ENCODE measurements around the gene EVX2. TPM values are rescaled to one million over a fixed set of nuclear protein-coding genes. Genes with fewer than 3 reads are reported as not detected.

The EVX2 gene
- polyA plus RNA-seq, 1 of the 3 experiments (the other 2 are of a cell fraction) = not detected

DNA sequence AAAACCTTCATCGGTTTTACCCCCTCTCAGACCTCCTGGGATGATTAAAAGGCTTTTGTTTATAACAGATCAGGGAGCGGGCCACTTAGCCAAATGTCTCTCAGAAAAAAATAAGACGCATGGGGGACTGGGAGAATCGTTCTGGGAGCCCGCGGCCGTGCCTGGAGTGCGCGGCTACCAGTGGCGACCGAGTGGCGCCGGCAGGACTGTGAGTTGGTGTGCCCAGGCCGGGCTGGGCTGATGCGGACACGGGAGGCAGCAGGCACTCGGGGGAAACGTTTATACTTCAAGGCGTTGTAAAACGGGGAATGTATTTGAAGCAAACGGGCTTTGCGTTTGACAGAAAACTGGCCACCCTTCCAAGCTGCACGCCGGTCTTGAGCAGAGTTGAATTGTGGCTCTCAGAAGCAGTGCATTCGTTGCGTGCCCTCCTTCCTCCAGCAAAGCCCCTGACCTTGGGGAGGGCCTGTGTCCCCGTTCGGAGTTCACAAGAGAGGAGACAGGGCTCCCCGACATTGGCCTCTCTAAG is 28.1 kb upstream of the EVX2 start:
- Histone ChIP-seq H3K4me2 (no peak overlapping the region; the same call in 1 of the 2 replicates), H4K20me1 (ENCODE audit: insufficient read depth) (no peaks in the 10 kb centered on the region), H3K27me3 (ENCODE audit: insufficient read depth) (peaks cover 67% of the 10 kb centered on the region), H3K79me2 (ENCODE audit: insufficient read depth) (no peaks in the 10 kb centered on the region), H2AFZ (ENCODE audit: low read depth) (no peak overlapping the region), H3K9me2 (no peaks in the 10 kb centered on the region), H3K9ac (no peak overlapping the region), H3K4me1 (ENCODE audit: control insufficient read depth in 1 of 2, insufficient read depth in 2 of 2, low read depth in 1 of 2, low read length in 1 of 2) (peaks cover 0 to 6% of the 10 kb centered on the region in 2 experiments; a peak in 2 of 4 replicates), H3K36me3 (replicated peaks in 1 of 2; ENCODE audit: control insufficient read depth in 1 of 2, insufficient read depth in 2 of 2, low read length in 1 of 2) (no peaks in the 10 kb centered on the region), H3K4me3 (ENCODE audit: low read depth in 2 of 2, low read length in 1 of 2) (no peak overlapping the region), H3K9me3 (no peaks in the 10 kb centered on the region), H3K27ac (ENCODE audit: low read depth in 2 of 2, low read length in 1 of 2) (no peak overlapping the region), H3F3A (replicated peaks; ENCODE audit: insufficient read depth) (peaks cover 3% of the 10 kb centered on the region)
- POLR2A ChIA-PET = interaction anchor here (1.1 kb wide), 1 partner anchor 525 kb away, joined by 4 read pairs; no protein-coding TSS in a partner anchor
- DNase-seq = no peak
- CTCF ChIA-PET = interaction anchor here (0.5 to 17.7 kb wide), 32 partner anchors 10 to 1084 kb away, joined by 3 to 264 read pairs (median 6); partner anchors contain the start of genes EVX2, HOXD12, HOXD13 and HOXD9
- whole genome bisulfite sequencing (ENCODE audit: low lambda C conversion rate) = 49% methylated on average over 22 of the region's 29 CpGs
- TF ChIP-seq GATA2 (CRISPR knock-in tag; IDR thresholded peaks at IDR 0.05) (no peak), NRF1 (IDR thresholded peaks at IDR 0.05; ENCODE audit: low read depth, low read length) (no peak), RFX5 (IDR thresholded peaks at IDR 0.05; ENCODE audit: low read length) (no peak), SMC3 (IDR thresholded peaks at IDR 0.05; ENCODE audit: low read depth, low read length) (no peak), TAF1 (IDR thresholded peaks at IDR 0.05; ENCODE audit: borderline replicate concordance, low read depth, low read length) (no peak), GABPA (IDR thresholded peaks at IDR 0.05; ENCODE audit: low read depth) (no peak), FOXM1 (IDR thresholded peaks at IDR 0.05; ENCODE audit: low read depth) (no peak), RXRA (IDR thresholded peaks at IDR 0.05; ENCODE audit: borderline replicate concordance, low read depth) (no peak), TCF12 (IDR thresholded peaks at IDR 0.05) (no peak), CHD2 (IDR thresholded peaks at IDR 0.05; ENCODE audit: low read length, partially characterized antibody) (no peak)
- TF ChIP-seq, protein P1, sequence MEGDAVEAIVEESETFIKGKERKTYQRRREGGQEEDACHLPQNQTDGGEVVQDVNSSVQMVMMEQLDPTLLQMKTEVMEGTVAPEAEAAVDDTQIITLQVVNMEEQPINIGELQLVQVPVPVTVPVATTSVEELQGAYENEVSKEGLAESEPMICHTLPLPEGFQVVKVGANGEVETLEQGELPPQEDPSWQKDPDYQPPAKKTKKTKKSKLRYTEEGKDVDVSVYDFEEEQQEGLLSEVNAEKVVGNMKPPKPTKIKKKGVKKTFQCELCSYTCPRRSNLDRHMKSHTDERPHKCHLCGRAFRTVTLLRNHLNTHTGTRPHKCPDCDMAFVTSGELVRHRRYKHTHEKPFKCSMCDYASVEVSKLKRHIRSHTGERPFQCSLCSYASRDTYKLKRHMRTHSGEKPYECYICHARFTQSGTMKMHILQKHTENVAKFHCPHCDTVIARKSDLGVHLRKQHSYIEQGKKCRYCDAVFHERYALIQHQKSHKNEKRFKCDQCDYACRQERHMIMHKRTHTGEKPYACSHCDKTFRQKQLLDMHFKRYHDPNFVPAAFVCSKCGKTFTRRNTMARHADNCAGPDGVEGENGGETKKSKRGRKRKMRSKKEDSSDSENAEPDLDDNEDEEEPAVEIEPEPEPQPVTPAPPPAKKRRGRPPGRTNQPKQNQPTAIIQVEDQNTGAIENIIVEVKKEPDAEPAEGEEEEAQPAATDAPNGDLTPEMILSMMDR (IDR thresholded peaks at IDR 0.05) = no peak

DNA sequence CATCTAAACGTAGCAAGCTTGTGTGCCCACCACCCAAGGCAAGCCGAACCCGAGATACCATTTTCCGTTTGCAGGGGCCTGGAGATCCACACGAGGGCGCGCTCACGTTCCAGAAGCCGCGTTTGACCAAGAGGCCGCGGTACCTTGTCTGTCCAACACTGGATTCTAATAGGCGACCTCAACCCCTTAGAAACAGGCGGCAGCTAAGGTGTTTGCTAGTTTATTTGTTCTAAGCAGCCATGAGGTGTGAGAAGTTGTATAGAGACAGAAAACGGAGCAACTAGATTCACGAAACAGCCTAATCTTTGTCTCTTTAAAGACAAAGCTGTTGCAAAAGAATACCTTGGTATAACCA is 27.5 kb upstream of the EVX2 start:
- Histone ChIP-seq H3K4me1 (ENCODE audit: control insufficient read depth in 1 of 2, insufficient read depth in 2 of 2, low read depth in 1 of 2, low read length in 1 of 2) (peaks cover 0 to 4% of the 10 kb centered on the region in 2 experiments; a peak in 2 of 4 replicates), H3K27me3 (ENCODE audit: insufficient read depth) (peaks cover 70% of the 10 kb centered on the region), H3K9me2 (no peaks in the 10 kb centered on the region), H3F3A (replicated peaks; ENCODE audit: insufficient read depth) (peaks cover 3% of the 10 kb centered on the region), H3K36me3 (replicated peaks in 1 of 2; ENCODE audit: control insufficient read depth in 1 of 2, insufficient read depth in 2 of 2, low read length in 1 of 2) (no peaks in the 10 kb centered on the region), H2AFZ (ENCODE audit: low read depth) (no peak overlapping the region), H3K9ac (no peak overlapping the region), H3K27ac (ENCODE audit: low read depth in 2 of 2, low read length in 1 of 2) (no peak overlapping the region), H3K4me2 (peak overlapping the region; percentile 39), H3K9me3 (no peaks in the 10 kb centered on the region), H4K20me1 (ENCODE audit: insufficient read depth) (no peaks in the 10 kb centered on the region), H3K79me2 (ENCODE audit: insufficient read depth) (no peaks in the 10 kb centered on the region), H3K4me3 (ENCODE audit: low read depth in 2 of 2, low read length in 1 of 2) (peak overlapping the region in 1 of 2 experiments; percentile 19; a peak in 1 of 4 replicates)
- ChIA-PET POLR2A (interaction anchor here (0.7 to 1.1 kb wide), 2 partner anchors 26 to 526 kb away, joined by 3 to 4 read pairs; no protein-coding TSS in a partner anchor), CTCF (interaction anchor here (0.5 to 17.7 kb wide), 44 partner anchors 9 to 1083 kb away, joined by 3 to 264 read pairs (median 4); partner anchors contain the start of genes EVX2, HOXD12, HOXD13 and HOXD9)
- WGBS (ENCODE audit: low lambda C conversion rate) = 2% methylated on average over 16 of the region's 16 CpGs
- DNase-seq = peak; percentile 88
- peak; percentile 29 for TF ChIP-seq CHD2 (IDR thresholded peaks at IDR 0.05; ENCODE audit: low read length, partially characterized antibody)
- TF ChIP-seq POLR2AphosphoS5 (IDR thresholded peaks at IDR 0.05; ENCODE audit: low read depth, low read length) = no peak
- peak; percentile 59 for TF ChIP-seq SMC3 (IDR thresholded peaks at IDR 0.05; ENCODE audit: low read depth, low read length)
- TF ChIP-seq RCOR1 (IDR thresholded peaks at IDR 0.05; ENCODE audit: low read length) = 0 out of 2 replicates have a peak, but pooled peaks have one; percentile 11
- TF ChIP-seq, protein P1 (IDR thresholded peaks at IDR 0.05) = peak; percentile 90
- no peak for TF ChIP-seq SIN3A (IDR thresholded peaks at IDR 0.05; ENCODE audit: borderline replicate concordance, low read depth, low read length)
- TF ChIP-seq RAD21 (IDR thresholded peaks at IDR 0.05; ENCODE audit: low read length) = peak; percentile 65
- no peak for TF ChIP-seq FOXM1 (IDR thresholded peaks at IDR 0.05; ENCODE audit: low read depth)
